Measurements from ENCODE around the gene TREH.

The TREH gene

DNA sequence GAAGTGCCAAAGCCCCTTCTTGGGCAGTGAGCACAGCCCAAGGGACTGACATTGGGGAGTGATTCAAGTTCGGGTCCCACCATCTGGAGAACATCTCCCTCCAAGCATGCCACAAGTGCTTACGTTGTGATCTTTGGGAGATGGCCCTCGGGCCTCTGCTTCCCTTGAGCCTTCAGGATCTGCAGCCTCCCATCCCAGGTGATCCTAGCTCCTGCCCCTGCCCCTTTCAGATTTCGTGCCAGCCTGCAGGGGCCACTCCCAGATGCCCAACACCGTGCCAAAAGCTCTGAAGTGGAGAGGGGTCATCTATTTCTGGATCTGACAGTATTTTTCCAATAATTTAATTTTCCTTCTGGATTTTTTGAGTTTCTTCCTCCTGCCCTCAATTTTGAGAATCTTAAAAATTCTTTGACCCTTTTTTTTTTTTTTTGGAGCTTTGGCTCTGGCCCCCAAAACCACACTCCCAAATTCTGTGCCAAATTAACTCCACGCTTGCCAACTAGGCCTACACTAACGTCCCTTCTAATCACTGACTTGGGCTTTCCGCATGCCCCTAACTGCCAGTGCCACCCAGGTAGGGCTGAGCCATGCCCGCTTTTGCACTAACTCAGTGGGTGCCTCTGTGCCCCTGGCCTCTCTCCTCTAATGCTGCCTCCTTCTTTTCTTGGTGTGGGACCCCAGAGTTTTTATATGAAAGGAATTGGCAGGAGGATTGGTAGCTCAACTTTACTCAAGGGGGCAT, 46.7 kb downstream of the TREH start:
- no peak for DNase-seq (ENCODE audit: extremely low read depth in 1 of 2, low read depth in 1 of 2)

DNA sequence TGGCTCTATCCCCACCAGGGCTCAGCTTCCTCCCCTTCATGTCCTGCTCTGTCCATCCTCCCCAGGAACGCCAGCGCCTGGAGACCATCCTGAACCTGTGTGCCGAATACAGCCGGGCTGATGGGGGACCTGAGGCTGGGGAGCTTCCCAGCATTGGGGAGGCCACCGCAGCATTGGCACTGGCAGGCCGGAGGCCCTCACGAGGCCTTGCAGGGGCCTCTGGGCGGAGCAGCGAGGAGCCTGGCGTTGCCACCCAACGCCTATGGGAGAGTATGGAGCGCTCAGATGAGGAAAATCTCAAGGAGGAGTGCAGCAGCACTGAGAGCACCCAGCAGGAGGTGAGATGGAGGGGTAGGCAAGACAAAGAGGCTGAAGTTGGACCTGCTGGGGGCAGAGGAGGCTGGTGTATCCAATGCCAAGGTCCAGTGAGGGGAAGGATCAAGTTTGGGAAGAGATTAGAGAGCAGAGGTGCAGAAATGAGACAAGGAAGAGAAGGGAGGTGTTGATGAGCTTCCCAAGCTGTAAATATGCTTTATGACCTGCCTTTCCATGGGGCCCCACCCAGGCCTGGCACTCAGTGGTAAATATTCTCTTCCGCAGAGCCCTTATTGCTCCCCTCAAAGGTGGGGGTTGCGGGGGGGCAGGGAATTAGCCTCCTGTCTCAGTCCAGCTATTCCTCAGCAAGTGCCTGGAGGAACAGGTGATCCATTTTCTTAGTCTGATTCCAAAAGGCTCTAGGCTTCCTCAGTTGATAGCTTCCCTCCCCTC, 48.1 kb downstream of the TREH start:
- no peak for DNase-seq (ENCODE audit: extremely low read depth in 1 of 2, low read depth in 1 of 2)

DNA sequence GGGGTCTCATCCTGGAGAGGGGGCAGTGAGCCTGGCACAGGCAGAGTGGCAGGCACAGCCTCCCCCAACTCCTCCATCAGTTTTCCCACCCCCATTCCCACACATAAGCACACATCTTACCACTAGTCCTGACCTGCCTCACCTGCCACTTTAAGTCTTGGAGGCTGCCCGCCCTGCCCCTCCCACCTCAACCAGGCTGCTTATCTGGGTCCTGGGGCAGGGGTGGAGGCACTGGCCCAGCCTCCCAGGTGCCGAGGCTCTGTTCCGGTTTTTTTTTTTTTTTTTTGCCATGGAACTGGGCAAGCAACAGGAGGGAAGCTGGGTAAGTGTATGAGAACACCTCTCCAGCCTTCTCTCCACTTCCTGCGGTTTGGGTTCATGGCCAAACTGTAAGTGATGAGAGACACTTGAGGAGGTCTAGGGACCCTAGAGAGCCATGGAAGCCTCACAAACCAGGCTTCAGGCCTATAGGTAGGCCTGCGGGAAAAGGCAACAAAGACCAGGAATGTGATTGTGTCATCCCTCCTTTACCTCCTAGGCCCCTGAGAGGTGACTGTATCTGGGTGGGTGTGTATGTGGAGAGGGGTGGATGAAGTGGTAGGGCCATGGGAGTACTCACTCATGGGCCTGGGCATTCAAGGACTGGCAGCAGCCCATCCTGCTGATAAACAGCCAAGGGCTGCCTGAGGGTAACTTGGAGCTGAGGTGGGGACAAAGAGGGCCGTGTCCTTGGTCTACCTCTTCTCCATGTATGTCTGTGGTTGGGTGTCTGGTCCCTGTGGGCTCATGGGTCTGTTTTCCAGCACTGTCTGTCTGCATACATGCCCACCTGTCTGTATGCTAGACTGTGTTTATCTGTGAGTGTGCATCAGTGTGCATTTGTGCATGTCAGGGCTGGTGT, 49.4 kb downstream of the TREH start:
- no peak for DNase-seq (ENCODE audit: extremely low read depth in 1 of 2, low read depth in 1 of 2)

DNA sequence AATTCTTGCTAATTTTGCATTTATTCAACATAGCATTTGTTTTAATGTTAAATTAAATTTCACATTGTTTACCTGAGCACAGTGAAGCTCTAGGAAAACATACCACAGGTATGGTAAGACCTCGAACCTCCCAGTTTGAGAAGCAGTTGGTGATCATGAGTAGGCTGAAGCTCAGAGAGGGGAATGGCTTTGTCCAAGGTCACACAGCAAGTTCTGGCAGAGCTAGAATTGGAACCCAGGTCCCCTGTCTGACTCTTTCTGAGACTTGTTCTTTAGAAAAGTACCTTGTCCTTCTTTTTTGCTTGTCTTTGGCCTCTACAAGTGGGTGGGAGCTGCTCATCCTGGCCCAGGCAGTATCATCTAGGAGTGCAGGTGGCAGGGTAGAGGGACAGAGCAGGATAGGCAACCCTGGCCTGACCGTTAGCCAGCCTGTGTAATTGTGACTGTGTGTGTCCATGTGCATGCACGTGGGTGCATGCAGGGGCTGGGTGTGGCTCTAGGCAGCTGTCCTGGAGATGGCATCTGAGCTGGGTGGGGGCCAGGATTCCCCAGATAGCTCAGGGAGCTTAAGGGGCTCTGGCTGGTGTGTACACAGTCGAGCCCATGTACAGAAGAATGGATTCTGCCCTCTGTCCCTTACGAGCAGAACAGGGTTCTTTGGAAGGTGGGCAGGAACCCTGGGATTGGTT, 50.4 kb downstream of the TREH start:
- no peak for DNase-seq (ENCODE audit: extremely low read depth in 1 of 2, low read depth in 1 of 2)

DNA sequence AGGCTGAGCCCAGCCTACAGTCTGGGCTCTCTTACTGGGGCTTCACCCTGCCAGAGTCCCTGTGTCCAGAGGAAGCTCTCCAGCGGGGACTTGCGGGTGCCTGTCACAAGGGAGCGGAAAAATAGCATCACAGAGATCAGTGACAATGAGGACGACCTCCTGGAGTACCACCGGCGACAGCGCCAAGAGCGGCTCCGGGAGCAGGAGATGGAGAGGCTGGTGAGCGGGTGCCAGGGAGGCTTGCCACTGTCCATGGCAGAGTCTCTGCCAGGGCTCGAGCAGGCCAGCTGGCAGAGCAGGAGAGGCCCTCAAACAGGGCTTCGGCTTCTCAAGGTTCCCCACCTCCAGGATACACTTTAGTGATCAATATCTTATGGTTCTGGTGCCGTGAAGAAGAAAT, 51.0 kb downstream of the TREH start:
- no peak for DNase-seq (ENCODE audit: extremely low read depth in 1 of 2, low read depth in 1 of 2)

DNA sequence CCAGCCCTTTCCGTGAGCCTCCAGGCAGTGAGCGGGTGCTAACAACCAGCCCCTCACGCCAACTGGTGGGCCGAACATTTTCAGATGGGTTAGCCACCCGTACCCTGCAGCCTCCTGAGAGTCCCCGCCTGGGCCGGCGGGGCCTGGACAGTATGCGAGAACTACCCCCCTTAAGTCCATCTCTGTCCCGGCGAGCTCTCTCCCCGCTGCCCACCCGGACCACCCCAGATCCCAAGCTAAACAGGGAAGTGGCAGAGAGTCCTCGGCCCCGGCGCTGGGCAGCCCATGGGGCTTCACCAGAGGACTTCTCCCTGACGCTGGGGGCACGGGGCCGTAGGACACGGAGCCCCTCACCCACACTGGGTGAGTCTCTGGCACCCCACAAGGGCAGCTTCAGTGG, 51.4 kb downstream of the TREH start:
- DNase-seq (ENCODE audit: extremely low read depth in 1 of 2, low read depth in 1 of 2), result no peak

DNA sequence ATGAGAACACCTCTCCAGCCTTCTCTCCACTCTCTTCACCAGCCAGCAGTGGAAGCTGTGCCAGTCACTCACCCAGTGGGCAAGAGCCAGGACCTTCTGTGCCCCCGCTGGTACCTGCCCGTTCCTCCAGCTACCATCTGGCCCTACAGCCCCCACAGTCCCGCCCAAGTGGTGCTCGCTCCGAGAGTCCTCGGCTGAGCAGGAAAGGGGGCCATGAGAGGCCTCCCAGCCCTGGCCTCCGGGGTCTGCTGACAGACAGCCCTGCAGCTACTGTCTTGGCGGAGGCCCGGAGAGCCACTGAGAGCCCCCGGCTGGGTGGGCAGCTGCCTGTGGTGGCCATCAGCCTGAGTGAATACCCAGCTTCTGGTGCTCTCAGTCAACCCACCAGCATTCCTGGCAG, 51.9 kb downstream of the TREH start:
- no peak for DNase-seq (ENCODE audit: extremely low read depth in 1 of 2, low read depth in 1 of 2)

DNA sequence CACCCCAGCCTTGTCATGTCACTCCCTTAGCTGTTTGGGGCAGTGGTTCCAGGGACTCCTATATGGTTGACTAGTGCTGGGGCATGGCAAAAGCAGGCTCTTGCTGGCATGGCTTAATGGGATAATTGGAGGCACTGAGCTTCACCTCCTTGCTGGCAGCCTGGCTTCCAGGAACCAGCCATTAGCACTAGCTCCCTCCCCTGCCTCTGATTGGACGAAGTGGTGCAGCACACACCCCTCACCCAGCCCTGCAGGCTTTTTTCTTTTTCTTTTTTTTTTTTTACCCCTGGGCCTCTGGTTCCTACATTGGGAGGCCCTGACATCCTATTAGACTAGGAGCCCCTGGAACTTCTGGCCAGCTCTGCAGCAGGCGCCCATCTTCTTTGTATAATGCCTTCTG, 53.5 kb downstream of the TREH start:
- no peak for DNase-seq (ENCODE audit: extremely low read depth in 1 of 2, low read depth in 1 of 2)

DNA sequence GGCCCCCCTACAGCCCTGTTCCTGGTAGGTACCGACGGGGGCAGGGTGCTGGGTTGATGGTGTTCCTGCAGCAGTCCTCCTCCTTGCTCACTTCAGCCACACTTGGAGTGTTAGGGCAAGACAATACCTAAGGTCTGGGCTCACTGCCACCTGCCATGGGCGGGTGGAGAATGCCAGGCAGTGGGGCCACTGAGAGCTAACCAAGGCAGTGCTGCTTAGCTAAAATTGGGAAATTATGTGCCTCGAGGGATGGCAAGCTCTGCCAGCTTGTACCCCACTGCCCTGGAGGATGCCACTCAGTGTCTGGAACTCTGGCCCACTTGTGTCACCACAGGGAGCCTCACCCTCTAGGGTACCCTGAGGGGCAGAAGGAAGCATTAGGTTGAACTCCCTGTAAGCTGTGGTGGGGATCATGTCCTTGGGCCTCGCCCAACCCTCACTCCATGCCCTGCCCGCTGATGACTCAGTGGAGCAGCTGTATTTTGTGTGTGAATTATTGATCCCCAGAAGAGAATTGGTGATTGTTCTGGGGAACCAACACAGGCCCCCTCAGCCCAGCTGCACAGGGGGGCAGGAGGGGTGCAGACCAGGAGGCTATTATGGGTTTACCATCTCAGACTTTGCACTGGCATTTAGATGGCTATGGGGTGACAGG, 54.3 kb downstream of the TREH start:
- DNase-seq (ENCODE audit: extremely low read depth in 1 of 2, low read depth in 1 of 2), result no peak

DNA sequence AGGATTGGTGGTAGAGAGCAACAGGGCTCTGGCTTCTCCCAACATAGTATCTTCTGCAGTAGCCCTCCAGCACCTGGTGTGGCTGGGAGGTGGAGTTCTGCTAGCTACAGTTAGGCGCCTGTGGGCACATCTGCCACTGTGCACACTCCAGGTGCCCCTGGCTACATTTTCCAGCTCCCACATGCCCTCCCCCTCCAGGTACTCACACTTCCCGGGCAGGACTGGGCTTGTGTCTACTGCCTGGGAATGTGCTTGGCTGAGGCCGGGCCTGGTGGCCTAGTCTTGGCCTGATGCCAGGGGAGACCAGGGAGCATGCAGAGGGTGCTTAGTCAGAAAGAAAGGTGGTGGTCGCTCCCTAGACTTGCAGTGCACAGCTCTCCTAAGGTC, 56.2 kb downstream of the TREH start:
- no peak for DNase-seq (ENCODE audit: extremely low read depth in 1 of 2, low read depth in 1 of 2)

DNA sequence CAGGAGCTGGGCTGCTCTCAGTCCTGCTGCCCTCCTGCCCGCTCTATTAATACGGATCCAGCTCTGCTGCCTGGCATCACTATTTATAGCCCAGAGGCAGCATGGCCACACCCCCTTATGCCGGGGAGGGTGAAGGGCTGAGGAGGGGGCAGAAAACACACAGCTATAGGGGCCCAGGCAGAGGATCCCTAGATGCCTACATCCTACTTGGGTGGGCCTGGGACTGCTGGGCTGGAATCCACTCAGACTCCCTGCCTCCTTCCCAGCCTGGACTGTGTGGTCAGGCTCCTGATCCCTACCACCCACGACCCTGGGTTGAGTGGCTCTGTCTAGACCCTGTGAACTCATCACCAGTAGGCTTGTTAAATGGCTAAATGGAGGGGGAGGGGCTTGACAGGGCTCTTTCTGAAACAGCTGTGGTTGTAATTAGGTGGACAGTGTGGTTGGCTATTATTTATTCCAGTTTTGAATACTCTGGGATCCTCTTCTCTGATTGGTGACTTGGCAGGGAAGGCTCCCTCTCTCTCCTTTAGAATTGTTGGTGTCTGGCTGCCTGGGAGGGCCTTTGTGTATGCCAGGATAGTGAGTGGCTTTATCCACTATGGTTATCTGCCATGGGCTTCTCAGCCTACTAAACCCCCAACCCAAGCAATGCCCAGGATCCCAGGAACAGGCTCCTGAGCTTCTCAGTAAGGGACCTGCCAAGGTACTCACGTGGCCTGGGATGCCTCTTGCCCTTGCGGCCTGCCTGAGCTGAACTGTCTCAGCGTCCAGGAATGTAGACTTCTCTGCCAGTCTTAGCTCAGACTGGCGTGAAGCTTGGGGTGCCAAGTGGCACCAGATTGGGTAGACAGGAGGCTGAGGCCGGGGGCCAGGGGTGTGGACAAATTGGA, 56.8 kb downstream of the TREH start:
- DNase-seq (ENCODE audit: extremely low read depth in 1 of 2, low read depth in 1 of 2), result no peak

DNA sequence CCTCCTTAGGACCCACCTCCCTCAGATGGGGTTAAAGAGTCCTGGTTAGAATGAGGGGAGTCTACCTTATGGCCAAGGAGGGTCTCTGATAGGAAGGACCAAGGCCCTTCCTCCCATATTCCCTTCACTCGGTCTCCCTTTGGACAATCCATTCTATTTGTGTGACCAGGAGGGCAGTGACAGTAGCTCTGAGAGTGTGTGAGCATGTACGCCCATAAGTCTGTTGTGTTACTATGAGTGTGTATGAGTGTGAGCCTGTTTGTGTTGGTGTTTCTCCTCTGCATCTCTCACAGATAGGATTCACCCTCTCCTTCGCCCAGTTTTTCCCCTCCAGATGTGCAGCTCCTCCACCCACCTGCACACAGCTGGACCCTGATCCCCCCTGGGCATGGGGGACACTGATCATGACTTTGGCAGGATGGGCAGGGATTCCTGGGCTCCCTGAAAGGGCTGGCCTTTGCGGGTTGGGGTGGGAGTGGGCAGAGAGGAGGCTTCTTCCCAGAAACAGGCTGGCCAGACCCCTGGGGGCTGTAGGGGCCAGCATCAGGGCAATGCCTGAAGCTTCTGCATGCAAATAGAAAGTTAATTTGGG, 57.6 kb downstream of the TREH start:
- no peak for DNase-seq (ENCODE audit: extremely low read depth in 1 of 2, low read depth in 1 of 2)

DNA sequence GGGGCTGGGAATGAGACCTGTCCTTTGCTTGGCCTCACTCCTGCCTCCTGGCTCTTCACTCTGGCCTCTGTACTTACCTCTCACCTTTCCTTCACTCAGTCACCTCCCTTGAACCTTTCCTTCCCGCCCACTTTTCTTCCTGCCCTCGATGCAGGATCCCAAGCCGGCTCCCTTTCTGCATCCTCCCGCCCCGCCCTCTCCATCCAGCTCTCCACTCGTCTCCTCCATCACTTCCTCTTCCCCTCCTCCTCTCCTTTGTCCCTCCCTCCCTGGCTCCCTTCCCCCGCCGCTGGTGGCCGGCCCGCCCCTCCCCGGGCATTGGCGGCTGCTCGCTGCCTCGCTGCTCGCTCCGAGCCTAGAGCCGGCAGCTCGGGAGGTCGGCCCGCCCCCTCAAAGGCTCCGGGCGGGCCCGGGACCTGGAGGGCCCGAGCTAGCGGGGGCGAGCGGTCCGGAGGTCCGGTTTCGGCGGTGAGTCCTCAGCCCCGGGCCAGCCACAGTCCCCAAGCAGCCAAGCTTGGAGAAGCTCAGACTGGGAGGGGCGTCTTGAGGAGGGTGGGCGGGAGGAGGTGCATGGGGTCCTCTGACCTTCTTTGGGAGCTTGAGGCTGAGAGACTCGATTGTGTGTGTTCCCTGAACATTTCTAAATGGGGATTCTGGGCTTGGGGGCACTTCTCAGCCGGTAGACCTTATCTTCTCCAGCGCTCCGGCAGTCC, 58.2 kb downstream of the TREH start:
- DNase-seq (ENCODE audit: extremely low read depth in 1 of 2, low read depth in 1 of 2), result no peak

DNA sequence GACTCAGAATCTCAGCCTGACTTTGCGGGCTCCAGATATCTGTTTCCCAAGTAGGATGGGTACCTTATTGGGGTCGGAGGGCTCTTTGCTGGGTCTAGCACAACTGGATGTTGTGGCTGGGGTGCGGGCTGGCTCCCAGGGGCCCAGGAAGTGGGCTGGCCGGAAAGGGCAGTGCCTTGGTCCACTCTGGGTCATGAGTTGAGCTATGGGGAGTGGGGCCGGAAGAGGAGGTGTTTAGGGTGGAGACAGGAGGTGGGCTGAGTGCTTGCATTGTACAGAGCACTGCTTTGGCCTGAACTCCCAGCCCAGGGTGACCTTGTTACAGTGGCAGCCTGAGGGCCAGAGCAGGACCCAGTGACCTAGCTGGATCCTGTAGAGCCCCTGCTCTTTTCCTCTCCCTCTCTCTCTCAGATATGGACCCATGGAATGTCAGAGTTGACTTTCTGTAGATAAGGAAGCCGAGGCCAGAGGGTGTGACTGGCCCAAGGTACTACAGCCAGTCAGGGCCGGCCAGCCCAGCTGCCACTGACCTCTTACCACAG, 58.9 kb downstream of the TREH start:
- DNase-seq (ENCODE audit: extremely low read depth in 1 of 2, low read depth in 1 of 2), result no peak

DNA sequence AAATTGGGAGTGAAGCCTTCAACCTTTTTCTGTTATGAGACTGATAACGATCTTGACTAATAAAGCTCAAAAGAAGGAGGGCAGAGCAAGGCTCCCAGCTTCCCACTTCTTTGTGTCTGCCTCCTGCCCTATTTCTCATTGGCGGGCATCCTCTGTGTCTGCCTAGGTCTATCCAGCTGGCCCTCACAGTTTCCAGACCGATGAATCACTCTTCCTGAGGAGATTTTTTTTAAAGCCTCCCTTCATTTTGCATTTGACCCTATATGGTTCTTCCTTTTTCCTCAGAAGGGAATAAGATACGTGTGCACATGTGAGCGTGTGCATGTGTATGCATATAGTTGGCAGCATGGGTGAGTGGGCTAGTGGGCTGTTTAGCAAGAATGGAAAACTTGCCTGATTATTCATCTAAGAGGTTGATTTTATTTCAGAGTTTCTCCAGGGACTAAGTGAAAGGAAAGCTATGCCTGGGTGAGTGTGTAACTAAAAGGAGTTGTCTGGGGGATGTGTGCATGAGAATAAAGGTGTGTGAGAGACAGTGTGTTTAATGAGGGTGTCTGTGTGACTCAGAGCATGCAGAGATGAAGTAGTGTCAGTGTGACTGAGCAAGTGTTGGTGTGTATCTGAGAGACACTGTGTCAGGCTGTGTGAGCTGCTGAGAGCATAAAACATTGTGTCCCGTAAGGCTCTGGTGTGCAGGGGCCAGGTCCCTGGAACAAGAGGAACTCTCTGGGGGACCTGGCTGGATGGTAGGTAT, 59.8 kb downstream of the TREH start:
- no peak for DNase-seq (ENCODE audit: extremely low read depth in 1 of 2, low read depth in 1 of 2)

DNA sequence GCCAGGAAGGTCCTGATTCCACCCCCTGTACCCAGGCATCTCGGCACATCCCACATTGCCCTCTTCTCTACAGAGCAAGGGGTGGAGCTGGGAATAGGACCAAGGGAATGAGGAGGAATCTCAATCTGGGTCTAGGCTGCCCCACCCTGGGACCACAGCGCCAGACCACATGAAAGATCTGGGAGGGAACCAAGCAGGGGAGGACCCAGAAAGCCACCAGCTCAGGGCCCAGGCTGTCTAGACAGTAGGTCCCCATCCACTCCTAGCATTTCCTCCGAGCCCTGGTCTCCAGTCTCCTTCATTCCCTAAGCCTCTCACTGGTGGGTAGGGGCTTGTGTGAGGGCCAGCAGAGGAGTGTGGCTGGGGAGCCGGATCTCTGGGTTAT, 60.5 kb downstream of the TREH start:
- DNase-seq (ENCODE audit: extremely low read depth in 1 of 2, low read depth in 1 of 2), result no peak
